Activated naive CD4-positive, alpha-beta T cell treated with anti-CD3 and anti-CD28 coated beads for 36 hours (primary cell): ENCODE results near the gene STIP1. TPM values are rescaled to one million over a fixed set of nuclear protein-coding genes. Genes with fewer than 3 reads are reported as not detected.
A peak's percentile ranks its signal among the peaks of the same experiment; 100 is the strongest.

Experiments
- CTCF ChIA-PET: fragments of 350-600 bp; sonication (Branson Sonifier 250); formaldehyde crosslinking; loops from one replicate; lab custom pipeline; 2021; ENCODE audit warnings: antibody characterized with exemption; lab: Charles Lee
- DNase-seq: peaks from one replicate; pipeline ENCODE4 v3.0.0-alpha.2; 2020
- H3K27ac Mint-ChIP-seq: one replicate; pipeline ENCODE4 v1.8.0; 2021; ENCODE audit warnings: mild to moderate bottlenecking, mixed read lengths
- H3K27me3 Mint-ChIP-seq: one replicate; pipeline ENCODE4 v1.8.0; 2021; ENCODE audit warnings: low read depth, mixed read lengths
- H3K36me3 Mint-ChIP-seq: one replicate; pipeline ENCODE4 v1.8.0; 2021; ENCODE audit warnings: low read depth, mixed read lengths
- H3K4me1 Mint-ChIP-seq: one replicate; pipeline ENCODE4 v1.8.0; 2021; ENCODE audit warnings: low read depth, mixed read lengths
- H3K4me3 Mint-ChIP-seq: one replicate; pipeline ENCODE4 v1.8.0; 2021; ENCODE audit warnings: mild to moderate bottlenecking, moderate library complexity, mixed read lengths
- H3K9me3 Mint-ChIP-seq: one replicate; pipeline ENCODE4 v1.8.0; 2021; ENCODE audit warnings: mixed read lengths
- intact Hi-C: fragments of 100-400 bp; cut with micrococcal nuclease; formaldehyde crosslinking; loops from one replicate; pipeline ENCODE4 v1.15.1; 2023
- total RNA-seq, 2 experiments: library from RNA; stranded (reverse); gene quantifications; one replicate each; pipeline ENCODE4 v1.2.3, GENCODE V29; 2021

The STIP1 gene
- total RNA-seq, 2 experiments from 2014 or later = 264 to 272 TPM

DNA sequence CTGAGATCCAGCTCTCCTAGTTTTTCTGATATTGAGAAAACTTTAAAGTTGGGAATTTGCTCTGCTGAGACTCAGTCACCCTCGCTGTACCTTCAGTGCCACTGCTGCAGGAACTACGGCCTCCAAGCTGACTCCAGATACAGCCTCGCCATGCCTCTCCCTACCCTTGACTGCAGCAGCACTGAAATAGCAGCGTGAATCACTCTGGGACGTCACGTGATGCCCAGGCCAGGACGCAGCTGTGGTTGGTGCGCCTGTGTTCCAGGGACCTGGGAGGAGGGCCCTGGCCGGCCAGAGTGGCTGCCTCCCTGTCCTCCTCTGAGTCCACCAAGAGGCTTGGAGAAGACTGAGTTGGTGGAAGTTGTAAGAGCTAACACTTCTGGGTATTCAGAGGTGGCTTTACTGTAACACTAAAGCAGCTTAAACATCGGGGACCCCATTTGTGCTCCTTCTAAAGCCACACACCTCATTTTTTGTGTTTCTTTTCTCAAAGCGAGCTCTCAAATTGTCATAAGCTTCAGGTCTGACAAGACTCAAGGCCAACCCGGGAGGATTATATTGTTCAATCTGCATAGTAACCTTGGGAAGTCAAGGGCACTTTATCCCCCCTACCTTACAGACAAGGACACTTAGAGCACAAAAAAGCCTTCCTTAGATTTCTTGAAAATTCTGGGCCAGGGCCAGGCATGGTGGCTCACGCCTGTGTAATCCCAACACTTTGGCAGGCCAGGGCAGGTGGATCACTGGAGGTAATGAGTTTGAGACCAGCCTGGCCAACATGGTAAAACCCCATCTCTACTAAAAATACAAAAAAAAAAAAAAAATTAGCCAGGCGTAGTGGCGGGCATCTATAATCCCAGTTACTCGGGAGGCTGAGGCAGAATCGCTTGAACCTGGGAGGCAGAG lies 4.2 kb upstream of the STIP1 start:
- H3K4me1 Mint-ChIP-seq = peaks cover 51% of the 10 kb centered on the region
- H3K36me3 Mint-ChIP-seq = peaks cover 4% of the 10 kb centered on the region
- CTCF ChIA-PET = interaction anchor here (0.6 to 2.2 kb wide), 7 partner anchors 11 to 119 kb away, joined by 3 to 8 read pairs (median 3); partner anchors contain the start of gene FERMT3
- intact Hi-C loops = no loop called here
- H3K27ac Mint-ChIP-seq = no peak overlapping the region
- peak; percentile 76 for DNase-seq
- H3K27me3 Mint-ChIP-seq = no peaks in the 10 kb centered on the region
- no peaks in the 10 kb centered on the region for H3K9me3 Mint-ChIP-seq
- peak overlapping the region; percentile 43 for H3K4me3 Mint-ChIP-seq

DNA sequence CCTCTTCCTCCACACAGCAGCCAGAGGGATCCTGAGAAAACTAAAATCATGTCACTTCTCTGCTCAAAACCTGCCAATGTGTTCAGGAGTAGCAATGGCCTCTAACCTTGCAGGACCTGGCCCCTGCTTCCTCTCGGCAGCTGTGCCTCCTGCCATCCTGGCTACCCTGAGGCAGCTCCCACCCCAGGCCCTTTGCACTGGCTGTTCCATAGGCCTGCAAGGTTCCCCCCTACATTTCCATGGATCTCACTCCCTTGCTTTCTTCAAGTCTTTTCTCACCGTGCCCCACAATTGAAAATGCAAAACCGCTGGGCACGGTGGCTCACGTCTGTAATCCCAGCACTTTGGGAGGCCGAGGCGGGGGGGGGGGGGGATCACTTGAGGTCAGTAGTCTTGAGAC lies 2.1 kb upstream of the STIP1 start:
- CTCF ChIA-PET = interaction anchor here (4.7 kb wide), 1 partner anchor 21 kb away, joined by 25 read pairs; no protein-coding TSS in a partner anchor
- intact Hi-C loops = no loop called here
- Mint-ChIP-seq H3K36me3 (peaks cover 6% of the 10 kb centered on the region), H3K9me3 (no peaks in the 10 kb centered on the region), H3K27me3 (no peaks in the 10 kb centered on the region), H3K27ac (no peak overlapping the region), H3K4me3 (peak overlapping the region; percentile 51), H3K4me1 (peaks cover 43% of the 10 kb centered on the region)
- no peak for DNase-seq

DNA sequence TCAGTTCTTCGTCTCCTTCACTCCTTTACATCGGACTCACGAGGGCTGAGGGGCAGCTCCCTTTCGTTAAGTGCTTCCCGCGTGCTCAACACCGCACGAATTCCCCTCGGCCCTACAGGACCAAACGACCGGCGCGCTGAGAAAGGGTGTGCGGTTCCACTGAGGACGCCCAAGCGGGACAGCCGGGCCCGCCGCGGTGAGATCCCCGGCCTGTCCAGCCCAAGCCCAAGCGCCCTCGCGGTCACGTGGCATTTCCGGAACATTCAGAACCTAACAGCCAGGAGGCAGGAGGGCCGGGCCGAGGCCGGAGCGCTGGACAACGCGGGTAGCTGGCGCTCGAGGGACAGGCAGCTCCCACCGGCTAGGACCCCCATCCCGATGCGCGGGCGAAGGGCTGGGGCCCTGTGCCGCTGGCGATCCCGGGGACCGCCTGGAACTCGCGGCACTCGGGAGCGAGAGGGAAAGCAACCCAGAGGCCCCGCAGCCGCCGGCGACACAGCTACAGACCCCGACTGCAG lies 737 bp upstream of the STIP1 start:
- Mint-ChIP-seq H3K27ac (peak overlapping the region; percentile 94), H3K27me3 (no peaks in the 10 kb centered on the region), H3K9me3 (no peaks in the 10 kb centered on the region), H3K36me3 (peaks cover 9% of the 10 kb centered on the region), H3K4me1 (peaks cover 50% of the 10 kb centered on the region), H3K4me3 (no peak overlapping the region)
- CTCF ChIA-PET = interaction anchor here (0.6 to 4.7 kb wide), 6 partner anchors 9 to 211 kb away, joined by 3 to 25 read pairs (median 4); partner anchors contain the start of genes COX8A and FERMT3
- intact Hi-C loops = loop anchor here (1.0 to 5.0 kb wide), 8 partner anchors 22 to 592 kb away; partner anchors contain the start of genes COX8A, FKBP2, NUDT22 and PPP1R14B
- peak; percentile 35 for DNase-seq

DNA sequence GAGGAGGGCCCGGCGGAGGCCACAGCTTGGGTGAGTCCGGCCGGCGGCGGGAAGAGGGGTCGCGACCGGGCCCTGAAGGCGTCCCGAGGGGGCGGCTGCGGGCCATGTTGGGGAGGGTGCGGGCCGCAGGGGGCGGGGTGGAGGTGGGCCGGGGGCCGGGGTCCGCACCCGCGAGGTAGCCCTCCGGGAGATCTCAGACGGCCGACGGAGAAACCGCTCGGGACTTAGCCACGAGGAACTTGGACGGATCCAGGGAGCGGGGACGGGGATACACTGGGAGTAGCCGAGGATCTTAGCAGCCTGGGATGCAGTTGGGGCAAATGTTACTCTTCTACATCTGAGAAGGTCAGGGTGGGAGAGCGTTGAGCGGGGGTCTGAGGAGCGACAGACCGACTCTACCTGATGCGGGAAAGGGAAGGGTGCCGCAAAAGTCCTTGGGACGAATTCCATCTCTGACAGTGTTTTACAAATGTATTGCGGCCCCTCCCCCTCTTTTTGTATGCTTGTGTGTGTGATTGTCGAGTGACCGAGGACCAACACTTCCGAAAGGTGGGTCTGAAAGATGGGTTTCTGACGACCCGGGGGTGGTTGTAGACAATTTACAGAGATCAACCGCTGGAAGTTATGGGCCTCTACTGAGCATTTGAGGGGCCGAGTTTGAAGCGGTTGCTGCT lies 658 bp downstream of the STIP1 start:
- CTCF ChIA-PET = interaction anchor here (0.7 to 4.7 kb wide), 5 partner anchors 9 to 21 kb away, joined by 3 to 25 read pairs (median 5); partner anchors contain the start of gene FERMT3
- peaks cover 12% of the 10 kb centered on the region for H3K36me3 Mint-ChIP-seq
- no peak overlapping the region for H3K4me3 Mint-ChIP-seq
- H3K9me3 Mint-ChIP-seq = no peaks in the 10 kb centered on the region
- H3K4me1 Mint-ChIP-seq = peaks cover 53% of the 10 kb centered on the region
- H3K27ac Mint-ChIP-seq = no peak overlapping the region
- H3K27me3 Mint-ChIP-seq = no peaks in the 10 kb centered on the region
- intact Hi-C loops = loop anchor here (1.0 to 5.0 kb wide), 5 partner anchors 20 to 591 kb away; partner anchors contain the start of genes ESRRA, MACROD1, MARK2 and RPS6KA4
- DNase-seq = peak; percentile 60

DNA sequence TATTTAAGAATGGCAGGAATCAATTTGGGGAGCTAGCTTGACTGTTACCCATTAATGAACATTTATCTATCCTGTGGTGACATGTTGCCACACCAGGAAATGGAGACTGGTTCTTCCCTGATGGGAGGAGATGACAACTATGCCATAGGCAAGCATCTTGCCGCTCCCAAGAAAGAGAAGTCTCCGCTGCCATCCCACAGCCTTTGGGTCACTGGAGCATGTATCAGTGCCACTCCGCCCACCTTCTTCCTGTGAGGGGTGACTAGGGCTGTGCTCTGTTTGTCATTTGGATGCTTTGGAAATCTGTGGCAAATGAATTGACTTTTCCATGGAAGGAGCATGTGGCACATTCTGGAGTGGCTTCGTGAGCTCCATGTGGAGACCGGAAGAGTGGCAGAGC lies 6.5 kb downstream of the STIP1 start:
- Mint-ChIP-seq H3K27me3 (no peaks in the 10 kb centered on the region), H3K4me1 (peaks cover 39% of the 10 kb centered on the region), H3K9me3 (no peaks in the 10 kb centered on the region), H3K36me3 (peaks cover 45% of the 10 kb centered on the region), H3K27ac (no peak overlapping the region), H3K4me3 (no peak overlapping the region)
- CTCF ChIA-PET = interaction anchor here (1.5 to 3.6 kb wide), 2 partner anchors 12 to 44 kb away, joined by 3 to 19 read pairs; no protein-coding TSS in a partner anchor
- DNase-seq = no peak
- intact Hi-C loops = no loop called here

DNA sequence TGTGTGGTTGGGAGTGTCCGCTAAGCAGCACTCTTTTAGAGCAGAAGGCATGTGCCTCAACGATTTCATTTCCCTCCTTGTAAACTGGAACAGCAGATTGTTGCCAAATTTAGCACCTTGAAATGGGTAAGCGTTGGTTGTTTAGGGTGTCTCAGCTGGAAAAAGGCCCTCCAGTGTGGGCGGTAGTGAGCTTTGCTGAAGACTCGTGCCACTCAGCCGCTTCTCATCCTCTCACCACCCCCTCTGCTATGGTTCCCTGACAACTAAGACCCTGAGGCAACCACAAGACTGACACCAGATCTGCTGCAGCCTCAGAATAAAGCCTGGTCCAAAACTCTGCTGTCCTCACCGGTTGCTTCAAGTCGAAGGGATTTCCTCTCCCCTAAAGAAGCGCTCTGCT lies 10.7 kb downstream of the STIP1 start:
- Mint-ChIP-seq H3K9me3 (no peaks in the 10 kb centered on the region), H3K27me3 (no peaks in the 10 kb centered on the region), H3K4me1 (peaks cover 14% of the 10 kb centered on the region), H3K27ac (no peak overlapping the region), H3K4me3 (no peak overlapping the region), H3K36me3 (peaks cover 58% of the 10 kb centered on the region)
- intact Hi-C loops = no loop called here
- CTCF ChIA-PET = interaction anchor here (0.6 kb wide), 2 partner anchors 8 to 796 kb away, joined by 4 read pairs; no protein-coding TSS in a partner anchor
- no peak for DNase-seq

DNA sequence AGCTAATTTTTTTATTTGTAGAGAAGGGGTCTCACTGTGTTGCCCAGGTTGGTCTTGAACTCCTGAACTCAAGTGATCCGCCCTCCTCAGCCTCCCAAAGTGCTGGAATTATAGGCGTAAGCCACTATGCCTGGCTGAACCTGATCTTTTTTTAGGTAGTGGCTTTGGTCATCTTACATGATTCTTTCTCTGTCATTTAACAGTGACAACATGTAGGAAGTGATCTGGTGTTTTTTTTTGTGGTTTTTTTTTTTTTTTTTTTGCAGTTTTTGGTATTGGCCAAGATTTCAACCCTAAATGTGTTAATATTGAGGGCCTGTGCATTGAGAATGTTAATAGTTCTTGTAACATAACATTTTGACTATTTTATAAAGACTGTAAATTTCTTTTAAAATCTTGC lies 12.5 kb downstream of the STIP1 start:
- CTCF ChIA-PET = interaction anchor here (1.7 kb wide), 1 partner anchor 9 kb away, joined by 4 read pairs; no protein-coding TSS in a partner anchor
- Mint-ChIP-seq H3K36me3 (peaks cover 59% of the 10 kb centered on the region), H3K4me3 (no peak overlapping the region), H3K4me1 (peaks cover 12% of the 10 kb centered on the region), H3K9me3 (no peaks in the 10 kb centered on the region), H3K27me3 (no peaks in the 10 kb centered on the region), H3K27ac (no peak overlapping the region)
- DNase-seq = no peak
- intact Hi-C loops = no loop called here

DNA sequence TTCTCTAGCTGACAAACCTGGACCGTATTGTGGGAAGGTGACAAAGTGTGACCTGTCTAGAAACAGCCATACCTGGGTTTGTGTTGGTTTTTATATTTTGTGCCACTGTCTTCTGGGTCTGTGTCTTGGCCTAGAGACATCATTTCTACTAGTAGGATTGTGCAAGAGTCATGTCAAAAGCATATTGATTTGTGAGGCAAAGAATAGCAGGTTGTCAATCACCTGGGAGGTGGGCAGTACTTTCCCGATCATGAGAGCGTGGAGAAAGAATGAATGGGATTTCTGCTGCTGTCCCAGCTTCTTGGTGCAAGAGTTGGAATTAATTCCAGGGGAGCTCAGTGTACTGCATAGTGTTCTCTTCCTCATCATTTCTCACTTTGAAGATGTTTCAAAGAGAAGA lies 15.6 kb downstream of the STIP1 start:
- no peak overlapping the region for H3K4me3 Mint-ChIP-seq
- H3K9me3 Mint-ChIP-seq = no peaks in the 10 kb centered on the region
- DNase-seq = no peak
- CTCF ChIA-PET = interaction anchor here (0.6 to 1.0 kb wide), 2 partner anchors 99 to 101 kb away, joined by 3 read pairs; no protein-coding TSS in a partner anchor
- H3K27ac Mint-ChIP-seq = no peak overlapping the region
- H3K27me3 Mint-ChIP-seq = no peaks in the 10 kb centered on the region
- peaks cover 31% of the 10 kb centered on the region for H3K4me1 Mint-ChIP-seq
- H3K36me3 Mint-ChIP-seq = peaks cover 58% of the 10 kb centered on the region
- intact Hi-C loops = no loop called here

DNA sequence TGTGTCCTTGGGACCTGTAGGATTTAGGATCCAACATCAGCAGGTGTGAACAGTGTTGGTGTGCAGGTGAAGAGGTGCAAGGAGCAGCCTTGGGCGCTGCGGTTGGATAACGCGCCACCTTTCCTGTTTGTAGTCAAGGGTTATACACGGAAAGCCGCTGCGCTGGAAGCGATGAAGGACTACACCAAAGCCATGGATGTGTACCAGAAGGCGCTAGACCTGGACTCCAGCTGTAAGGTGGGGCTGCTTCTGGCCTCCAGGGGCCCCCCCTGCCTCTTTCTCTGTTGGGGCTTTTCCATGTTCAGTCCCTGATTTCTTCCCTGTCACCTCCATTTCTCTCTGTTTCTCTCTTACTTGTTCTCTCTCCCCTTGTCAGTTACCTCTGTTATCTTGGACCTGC lies 17.0 kb downstream of the STIP1 start:
- Mint-ChIP-seq H3K36me3 (peaks cover 63% of the 10 kb centered on the region), H3K9me3 (no peaks in the 10 kb centered on the region), H3K27ac (no peak overlapping the region), H3K27me3 (no peaks in the 10 kb centered on the region), H3K4me1 (peaks cover 35% of the 10 kb centered on the region), H3K4me3 (no peak overlapping the region)
- CTCF ChIA-PET = interaction anchor here (2.0 to 7.4 kb wide), 5 partner anchors 17 to 100 kb away, joined by 8 to 89 read pairs (median 13); partner anchors contain the start of genes CATSPERZ, NUDT22, STIP1 and TRPT1
- DNase-seq = no peak
- intact Hi-C loops = no loop called here

DNA sequence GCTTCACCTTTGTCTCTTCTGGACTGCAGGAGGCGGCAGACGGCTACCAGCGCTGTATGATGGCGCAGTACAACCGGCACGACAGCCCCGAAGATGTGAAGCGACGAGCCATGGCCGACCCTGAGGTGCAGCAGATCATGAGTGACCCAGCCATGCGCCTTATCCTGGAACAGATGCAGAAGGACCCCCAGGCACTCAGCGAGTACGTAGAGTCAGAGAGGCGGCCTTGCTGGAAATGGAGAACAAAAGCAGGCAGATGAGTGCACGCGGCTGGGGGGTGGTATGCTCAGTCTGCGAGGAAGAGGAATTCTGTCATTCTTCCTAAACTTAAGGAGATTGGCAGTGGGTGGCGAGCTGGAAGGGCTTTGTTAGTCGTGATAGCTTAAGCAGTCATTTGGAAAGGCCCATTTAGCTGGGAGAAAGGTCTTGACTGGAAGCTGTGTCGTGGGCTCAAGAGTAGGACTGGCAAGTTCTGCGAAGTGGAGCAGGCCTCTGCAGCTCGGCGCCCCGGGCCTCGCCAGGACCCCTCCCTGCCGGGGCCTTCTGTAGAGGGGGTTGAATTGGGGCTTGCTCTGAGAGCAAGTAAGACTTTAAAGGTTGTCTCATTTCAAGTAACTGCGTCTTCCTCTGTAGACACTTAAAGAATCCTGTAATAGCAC lies 17.6 kb downstream of the STIP1 start:
- peaks cover 63% of the 10 kb centered on the region for H3K36me3 Mint-ChIP-seq
- CTCF ChIA-PET = interaction anchor here (0.9 to 7.4 kb wide), 15 partner anchors 10 to 109 kb away, joined by 3 to 89 read pairs (median 7); partner anchors contain the start of genes CATSPERZ, NUDT22, PPP1R14B and STIP1
- intact Hi-C loops = loop anchor here (1.0 kb wide), 2 partner anchors 97 to 101 kb away; partner anchors contain the start of gene CATSPERZ

DNA sequence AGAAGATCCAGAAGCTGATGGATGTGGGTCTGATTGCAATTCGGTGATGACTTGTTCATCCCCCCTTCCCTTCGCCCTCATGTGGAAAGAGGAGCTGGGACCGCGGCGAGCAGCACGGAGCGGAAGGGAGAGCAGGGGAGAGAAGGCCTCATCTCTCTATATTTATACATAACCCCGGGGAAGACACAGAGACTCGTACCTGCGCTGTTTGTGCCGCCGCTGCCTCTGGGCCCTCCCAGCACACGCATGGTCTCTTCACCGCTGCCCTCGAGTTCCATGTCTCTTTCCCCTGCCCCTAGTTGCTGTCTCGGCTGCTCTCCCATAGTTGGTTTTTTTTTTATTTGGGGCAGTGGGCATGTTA lies 18.1 kb downstream of the STIP1 start:
- CTCF ChIA-PET = interaction anchor here (0.5 to 7.4 kb wide), 23 partner anchors 9 to 246 kb away, joined by 3 to 89 read pairs (median 5); partner anchors contain the start of genes CATSPERZ, NUDT22, PPP1R14B and STIP1
- H3K27ac Mint-ChIP-seq = peak overlapping the region; percentile 89
- intact Hi-C loops = loop anchor here (1.0 kb wide), 2 partner anchors 96 to 100 kb away; partner anchors contain the start of gene CATSPERZ

More for the DNA sequence above, 17.6 kb downstream of the STIP1 start:
- Mint-ChIP-seq H3K9me3 (no peaks in the 10 kb centered on the region), H3K27ac (peak overlapping the region; percentile 89), H3K4me1 (peaks cover 40% of the 10 kb centered on the region), H3K4me3 (no peak overlapping the region), H3K27me3 (no peaks in the 10 kb centered on the region)
- DNase-seq = no peak

More for the DNA sequence above, 18.1 kb downstream of the STIP1 start:
- Mint-ChIP-seq H3K36me3 (peaks cover 67% of the 10 kb centered on the region), H3K4me1 (peaks cover 45% of the 10 kb centered on the region), H3K4me3 (no peak overlapping the region), H3K9me3 (no peaks in the 10 kb centered on the region), H3K27me3 (no peaks in the 10 kb centered on the region)
- DNase-seq = no peak
